NOMO-1 treated with DMSO at 0.1 percent for 48 hours (cell line): ENCODE measurements around the gene SPOCD1.
"Not testable (repeated sequence)": the region's sequence is repeated elsewhere in the genome, so short reads cannot be mapped to it uniquely, and the experiment has no call there.

Experiments used
- DNase-seq: peaks from one replicate; lab custom pipeline; 2025; ENCODE audit not compliant: unreplicated experiment; lab: John Stamatoyannopoulos, UW

SPOCD1 gene

DNA sequence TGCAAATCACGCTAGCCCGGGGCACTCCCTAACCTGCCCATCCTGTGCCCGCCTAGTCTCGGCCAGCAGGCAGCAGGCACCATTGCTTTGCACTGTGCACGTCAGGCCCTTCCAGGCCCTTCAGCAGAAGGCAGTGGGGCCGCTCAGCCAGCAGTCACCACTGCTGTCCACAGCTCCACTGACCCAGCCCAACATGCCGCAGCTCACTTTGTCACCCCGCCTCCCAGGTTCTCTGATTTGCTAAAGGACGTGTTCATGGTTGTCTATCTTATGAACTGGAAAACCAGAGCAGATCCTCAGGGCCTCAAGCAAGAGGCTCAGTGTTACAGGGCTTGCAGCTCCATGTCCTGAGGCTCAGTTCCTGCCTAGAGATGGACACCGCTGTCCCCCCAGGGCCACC lies 14.2 kb upstream of the SPOCD1 start:
- no peak for DNase-seq

- DNase-seq = no peak
Measured at GRCh38 chr1:31828926-31829690, 13.3 kb upstream of the SPOCD1 start.

GRCh38 chr1:31828341-31828740 lies 12.5 kb upstream of the SPOCD1 start:
- no peak for DNase-seq

DNA sequence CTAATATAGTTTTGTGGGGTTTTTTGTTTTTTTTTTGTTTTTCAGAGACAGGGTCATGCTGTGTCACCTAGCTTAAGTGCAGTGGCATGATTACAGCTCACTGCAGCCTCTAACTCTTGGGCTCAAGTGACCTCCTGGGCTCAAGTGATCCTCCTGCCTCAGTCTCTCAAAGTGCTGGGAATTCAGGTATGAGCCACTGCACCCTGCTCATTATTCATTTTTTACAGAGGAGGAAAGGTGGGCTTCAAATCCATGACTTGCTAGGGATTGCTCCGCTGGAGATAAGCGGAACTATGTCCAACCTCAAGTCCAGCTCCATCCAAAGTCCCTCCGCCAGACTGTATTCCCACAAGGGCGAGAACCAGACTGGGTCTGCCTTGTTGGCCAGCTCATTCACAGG lies 8.0 kb upstream of the SPOCD1 start:
- no peak for DNase-seq

DNA sequence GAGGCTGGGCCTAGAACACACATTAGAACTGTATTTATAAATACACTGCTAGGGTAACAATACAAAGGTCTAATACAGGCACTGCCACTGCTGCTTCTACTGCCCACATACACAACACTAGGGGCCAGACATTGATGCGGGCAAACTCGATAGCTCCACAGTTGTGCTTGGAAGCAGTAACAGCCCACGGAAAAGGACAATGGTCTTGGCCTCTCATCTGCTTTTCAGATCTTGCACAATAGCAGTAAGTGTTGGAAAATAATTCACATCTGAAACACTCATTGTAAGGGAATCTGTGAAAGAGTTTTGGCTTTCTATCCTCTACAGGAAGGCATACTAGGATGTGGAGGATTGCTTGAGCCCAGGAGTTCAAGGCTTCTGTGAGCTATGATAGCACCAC lies 6.9 kb upstream of the SPOCD1 start:
- no peak for DNase-seq

- not testable (repeated sequence) for DNase-seq
Measured at GRCh38 chr1:31820196-31820595, 4.4 kb upstream of the SPOCD1 start.

- DNase-seq = peak; percentile 37
Measured at GRCh38 chr1:31818206-31818605, 2.4 kb upstream of the SPOCD1 start.

GRCh38 chr1:31816947-31817346 lies 1.1 kb upstream of the SPOCD1 start:
- DNase-seq = peak; percentile 65

GRCh38 chr1:31816501-31816900 lies 679 bp upstream of the SPOCD1 start:
- not testable (repeated sequence) for DNase-seq

DNA sequence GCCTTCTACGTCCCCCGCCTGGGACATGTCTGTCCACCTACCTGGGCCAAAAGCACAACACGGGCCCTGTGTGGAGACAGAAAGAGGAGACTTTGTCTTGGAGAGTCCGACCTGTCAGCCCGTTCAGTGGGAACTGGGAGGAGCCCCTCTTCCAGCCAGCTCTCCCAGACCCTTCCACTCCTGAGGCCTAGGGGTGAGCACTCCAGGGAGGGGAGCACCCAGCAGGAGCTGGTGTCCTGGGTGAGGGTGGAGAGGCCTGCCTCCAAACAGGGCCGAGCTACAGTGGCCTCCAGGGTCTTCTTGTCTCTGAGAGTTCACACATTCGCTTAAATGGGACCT lies 546 bp downstream of the SPOCD1 start:
- DNase-seq = no peak

- no peak for DNase-seq
Measured at GRCh38 chr1:31814631-31815306, 1.1 kb downstream of the SPOCD1 start.

DNA sequence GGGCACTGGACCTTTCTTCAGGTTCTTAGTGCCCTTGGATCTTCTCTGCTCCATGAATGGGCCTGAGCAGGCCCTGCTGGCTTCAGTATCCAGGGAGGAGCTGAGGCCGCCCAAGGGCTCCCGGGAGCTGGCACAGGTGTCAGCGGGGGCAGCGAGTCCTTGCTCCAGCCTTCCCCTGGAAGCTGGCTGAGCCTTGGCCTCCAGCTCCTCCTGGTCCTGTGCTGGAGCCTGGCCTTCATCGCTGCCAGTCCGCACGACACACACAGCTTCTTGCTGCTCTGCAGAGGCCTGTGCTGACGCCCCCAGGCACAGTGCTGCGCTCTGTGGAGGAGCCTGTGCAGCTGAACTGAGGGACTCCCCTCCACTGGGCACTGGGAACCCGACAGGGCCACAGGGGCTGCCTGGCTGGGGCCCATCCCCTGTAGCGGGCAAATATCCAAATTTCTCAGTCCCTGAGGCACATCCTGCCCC lies 1.7 kb downstream of the SPOCD1 start:
- DNase-seq = no peak

GRCh38 chr1:31812158-31812829 lies 3.5 kb downstream of the SPOCD1 start:
- DNase-seq = no peak

DNA sequence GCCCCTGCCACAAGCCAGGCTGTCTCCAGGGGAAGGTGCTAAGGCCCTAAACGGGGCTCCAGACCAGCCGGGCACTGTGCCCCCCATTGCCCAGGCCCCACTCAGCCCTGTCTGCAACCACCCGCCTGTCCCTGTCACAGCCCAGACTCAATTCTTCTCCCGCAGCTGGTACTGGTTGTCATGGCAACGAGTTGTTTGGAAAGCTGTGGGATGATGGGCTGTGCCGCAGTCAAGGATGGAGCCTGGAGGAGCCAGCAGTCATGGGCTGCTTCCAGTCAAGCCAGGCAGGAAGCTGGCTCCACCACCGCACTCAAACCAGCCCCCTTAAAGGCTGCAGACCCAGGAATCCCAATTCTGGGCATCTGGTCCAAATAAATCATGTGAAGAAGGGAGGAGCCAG lies 4.2 kb downstream of the SPOCD1 start:
- DNase-seq = no peak

- no peak for DNase-seq
Measured at GRCh38 chr1:31809698-31810097, 6.1 kb downstream of the SPOCD1 start.

DNA sequence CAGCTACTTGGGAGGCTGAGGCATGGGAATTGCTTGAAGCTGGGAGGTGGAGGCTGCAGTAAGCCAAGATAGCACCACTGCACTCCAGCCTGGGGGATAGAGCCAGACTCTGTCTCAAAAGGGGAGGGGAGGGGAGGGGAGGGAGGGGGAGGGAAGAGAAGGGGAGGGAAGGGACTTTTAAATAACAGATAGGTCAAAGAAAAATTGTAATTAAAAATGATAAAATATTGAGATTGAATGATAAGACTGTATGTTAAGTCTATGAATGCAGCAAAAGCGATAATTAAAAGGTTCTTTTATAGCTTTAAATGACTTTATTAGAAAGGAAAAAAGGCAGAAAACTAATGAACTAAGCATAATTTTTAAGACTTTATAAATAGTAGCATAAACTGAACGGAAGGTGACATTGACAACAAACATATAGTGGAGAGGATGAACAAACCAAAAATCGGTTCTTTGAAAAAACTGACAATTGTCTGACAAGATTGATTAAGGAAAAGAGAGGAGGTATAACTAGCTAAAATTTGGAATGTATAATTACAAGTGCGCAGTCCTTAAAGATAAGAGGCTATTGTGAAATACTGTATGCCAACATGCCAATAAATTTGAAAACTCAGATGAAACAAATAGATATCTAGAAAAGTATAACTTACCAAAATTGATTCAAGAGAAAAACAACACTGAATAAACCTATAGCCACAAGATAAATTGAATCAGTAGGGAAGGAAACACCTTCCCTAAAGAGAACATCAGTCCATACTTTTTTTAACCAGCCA lies 8.4 kb downstream of the SPOCD1 start:
- no peak for DNase-seq

- DNase-seq = no peak
Measured at GRCh38 chr1:31805318-31805717, 10.5 kb downstream of the SPOCD1 start.

DNA sequence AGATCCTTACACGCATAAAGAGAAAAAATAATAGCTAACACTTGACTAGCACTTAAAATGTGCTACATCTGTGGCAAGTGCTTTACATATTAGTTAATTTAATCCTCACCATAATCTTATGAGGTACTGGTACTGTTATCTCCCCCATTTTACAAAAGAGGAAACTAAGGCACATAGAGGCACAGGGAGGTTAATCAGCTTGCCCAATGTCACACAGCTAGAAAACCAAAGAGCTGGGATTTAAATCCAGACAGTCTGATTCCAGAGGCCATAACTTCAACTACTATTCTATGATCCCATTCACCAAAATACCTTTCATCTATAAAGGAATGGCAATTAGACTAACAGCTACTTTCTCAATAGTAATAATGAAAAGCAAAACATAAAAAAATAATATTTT lies 11.7 kb downstream of the SPOCD1 start:
- no peak for DNase-seq

DNA sequence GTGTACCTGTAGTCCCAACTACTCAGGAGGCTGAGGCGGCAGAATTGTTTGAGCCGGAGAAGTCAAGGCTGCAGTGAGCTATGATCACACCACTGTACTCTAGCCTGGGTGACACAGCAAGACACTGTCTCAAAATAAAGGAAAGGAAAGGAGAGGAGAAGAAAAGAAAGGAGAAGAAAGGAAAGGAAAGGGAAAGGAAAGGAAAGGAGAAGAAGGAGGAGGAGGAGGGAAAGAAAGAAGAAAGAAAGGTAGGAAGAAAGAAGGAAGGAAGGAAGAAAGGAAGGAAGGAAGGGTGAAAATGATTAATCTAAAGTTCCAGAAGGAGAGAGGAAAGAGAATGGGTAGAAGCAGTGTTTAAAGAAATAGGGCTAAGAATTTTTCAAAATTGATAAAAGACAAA lies 12.2 kb downstream of the SPOCD1 start:
- no peak for DNase-seq

DNA sequence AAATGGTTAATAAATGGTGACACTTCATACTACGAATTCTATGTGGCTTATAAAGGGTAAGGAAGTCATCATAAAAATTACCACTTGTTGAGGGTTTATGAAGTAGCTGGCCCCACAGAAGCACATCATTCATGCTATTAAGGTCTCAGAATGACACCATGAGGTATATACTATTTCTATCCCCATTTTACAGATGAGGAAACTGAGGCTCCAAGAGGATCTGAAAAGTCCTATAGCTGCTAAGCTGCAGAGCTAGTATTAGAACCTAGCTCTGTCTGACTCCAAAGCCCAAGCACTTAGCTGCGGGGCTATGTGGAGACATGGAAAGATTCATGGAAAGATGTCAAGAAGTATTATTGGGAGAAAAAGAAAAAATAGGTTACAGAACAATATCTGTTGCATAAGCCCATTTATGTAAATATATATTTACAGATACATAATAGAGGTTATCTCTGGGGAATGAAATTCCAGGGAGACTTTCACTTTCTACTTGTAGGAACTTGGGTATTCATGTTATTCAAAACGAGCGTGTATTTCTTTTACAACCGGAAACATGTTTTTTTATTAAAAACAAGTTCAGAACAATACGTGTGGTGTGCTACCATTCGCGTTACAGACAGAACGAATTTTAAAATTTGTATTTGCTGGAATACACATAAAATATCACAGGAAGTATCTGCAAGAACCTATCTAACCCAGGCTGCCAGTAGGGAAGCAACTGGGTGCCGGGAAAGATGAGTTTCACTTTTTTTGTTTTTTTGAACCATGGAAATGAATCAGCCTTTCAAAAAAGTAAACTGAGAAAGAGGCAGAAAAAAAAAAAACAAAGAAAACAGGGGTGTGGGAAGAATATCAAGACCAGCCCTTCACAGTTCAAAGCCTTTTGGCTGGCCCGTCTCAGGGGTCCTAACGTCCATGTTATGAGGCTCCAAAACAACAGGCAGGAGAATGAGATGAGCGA lies 13.4 kb downstream of the SPOCD1 start:
- no peak for DNase-seq
